HCT116 (cell line): ENCODE measurements around the gene CTTN. TPM values are rescaled to one million over a fixed set of nuclear protein-coding genes. Genes with fewer than 3 reads are reported as not detected.

ENCODE experiments used
- ATAC-seq: fragments of 200-7000 bp; cut with Tn5 transposase; 2 replicates; pipeline ENCODE4 v1.9.1; 2020; ENCODE audit warnings: mild to moderate bottlenecking, moderate library complexity
- BruUV-seq: library from RNA; stranded (reverse); fragments of 400-500 nt; replicated peaks from 2 replicates; lab custom pipeline; 2021; lab: Mats Ljungman, UMichigan
- CTCF ChIA-PET: fragments of 300-600 bp; sonication (Branson Sonifier 250); formaldehyde crosslinking; loops from one replicate; lab custom pipeline; 2021; ENCODE audit warnings: antibody characterized with exemption; lab: Charles Lee
- POLR2A ChIA-PET: fragments of 300-600, 350-600 bp; sonication (Branson Sonifier 250); formaldehyde crosslinking; loops from one replicate; lab custom pipeline; 2021; ENCODE audit warnings: antibody characterized with exemption; lab: Charles Lee
- RAD21 ChIA-PET, 2 experiments: fragments of 300-600 bp; sonication (Branson Sonifier 250); formaldehyde crosslinking; loops; one replicate each; lab custom pipeline; 2023; ENCODE audit warnings: low total read pairs in 2 of 2; ENCODE audit not compliant: uncharacterized antibody in 2 of 2, unreplicated experiment in 2 of 2, low non-redundant PET in 1 of 2; lab: Charles Lee
- DNase-seq: peaks from one replicate; pipeline ENCODE4 v3.0.0-alpha.2; 2010; ENCODE audit warnings: low read depth, low spot score
- H2AFZ ChIP-seq: fragments of 200-600 bp; shearing (Covaris generic), sonication (generic); 2 replicates; pipeline ENCODE4 v1.6.1; 2017; ENCODE audit warnings: low read depth, mixed run types, mixed read lengths, antibody characterized with exemption, low read length; ENCODE audit not compliant: poor library complexity, severe bottlenecking
- H3K27ac ChIP-seq: 2 replicates; pipeline ENCODE4 v1.5.1; 2012; ENCODE audit warnings: low read depth, low read length
- H3K27me3 ChIP-seq: fragments of 200-600 bp; sonication (generic); 2 replicates; pipeline ENCODE4 v1.6.1; 2016; ENCODE audit warnings: mixed run types, low read length, mixed read lengths; ENCODE audit not compliant: insufficient read depth
- H3K36me3 ChIP-seq, 2 experiments: fragments of 200-500 bp in 1 of 2; fragments of 200-600 bp in 1 of 2; sonication (Bioruptor generic) in 1 of 2; sonication (generic) in 1 of 2; 2 replicates each; pipeline versions ENCODE4 v1.5.1 to v1.6.1; 2014 to 2016; ENCODE audit warnings: low read length in 2 of 2, inconsistent platforms in 1 of 2, mixed read lengths in 1 of 2, mixed run types in 1 of 2; ENCODE audit not compliant: insufficient read depth in 2 of 2, control insufficient read depth in 1 of 2
- H3K4me1 ChIP-seq, 2 experiments: fragments of 200-600 bp in 1 of 2; sonication (generic) in 1 of 2; 2 replicates each; pipeline versions ENCODE4 v1.5.1 to v1.6.1; 2012 to 2017; ENCODE audit warnings: low read length in 2 of 2, inconsistent platforms in 1 of 2, mild to moderate bottlenecking in 1 of 2, mixed read lengths in 1 of 2, mixed run types in 1 of 2, moderate library complexity in 1 of 2; ENCODE audit not compliant: insufficient read depth in 2 of 2, control insufficient read depth in 1 of 2
- H3K4me2 ChIP-seq: fragments of 200-600 bp; sonication (generic); 2 replicates; pipeline ENCODE4 v1.6.1; 2017; ENCODE audit warnings: mixed run types, low read length, mixed read lengths
- H3K4me3 ChIP-seq, 2 experiments: fragments of 200-600 bp in 1 of 2; sonication (generic) in 1 of 2; replicated peaks in 1 of 2; 2 replicates each; pipeline ENCODE4 v1.5.1; 2011 to 2016; ENCODE audit warnings: low read length in 2 of 2, control low read depth in 1 of 2, low read depth in 1 of 2, mild to moderate bottlenecking in 1 of 2, mixed read lengths in 1 of 2, mixed run types in 1 of 2
- H3K79me2 ChIP-seq: fragments of 200-600 bp; sonication (generic); 2 replicates; pipeline ENCODE4 v1.6.1; 2017; ENCODE audit warnings: mild to moderate bottlenecking, mixed run types, low read length, moderate library complexity, mixed read lengths; ENCODE audit not compliant: insufficient read depth
- H3K9ac ChIP-seq: fragments of 200-600 bp; sonication (generic); 2 replicates; pipeline ENCODE4 v1.6.1; 2016; ENCODE audit warnings: low read length, mixed read lengths
- H3K9me2 ChIP-seq: fragments of 200-600 bp; sonication (generic), shearing (Covaris generic); 2 replicates; pipeline ENCODE4 v1.6.1; 2017; ENCODE audit warnings: mixed run types, mild to moderate bottlenecking, moderate library complexity; ENCODE audit not compliant: insufficient read depth
- H3K9me3 ChIP-seq, 2 experiments: fragments of 200-500 bp in 1 of 2; fragments of 200-600 bp in 1 of 2; sonication (Bioruptor generic) in 1 of 2; sonication (generic) in 1 of 2; 2 replicates each; pipeline ENCODE4 v1.6.1; 2014 to 2017; ENCODE audit warnings: low read length in 2 of 2, mixed read lengths in 2 of 2, inconsistent platforms in 1 of 2, low read depth in 1 of 2, mild to moderate bottlenecking in 1 of 2, mixed run types in 1 of 2, moderate library complexity in 1 of 2; ENCODE audit not compliant: control insufficient read depth in 1 of 2, insufficient read depth in 1 of 2
- H4K20me1 ChIP-seq: fragments of 200-600 bp; sonication (generic), shearing (Covaris generic); 2 replicates; pipeline ENCODE4 v1.6.1; 2017; ENCODE audit warnings: mixed run types, mild to moderate bottlenecking, moderate library complexity; ENCODE audit not compliant: insufficient read depth
- ATF3 ChIP-seq: IDR thresholded peaks from 2 replicates; pipeline ENCODE4 v1.6.1; 2012
- CBX3 ChIP-seq: IDR thresholded peaks from 2 replicates; pipeline ENCODE4 v1.6.1; 2012; ENCODE audit warnings: low read depth
- CTCF ChIP-seq, 3 experiments: fragments of 200-600 bp in 1 of 3; sonication (generic) in 1 of 3; IDR thresholded peaks in 2 of 3; conservative IDR thresholded peaks in 1 of 3; 2 replicates each; pipeline ENCODE4 v1.5.1; 2012 to 2017; ENCODE audit warnings: low read depth in 2 of 3, low read length in 2 of 3, antibody characterized with exemption in 1 of 3, borderline replicate concordance in 1 of 3, control low read depth in 1 of 3, mild to moderate bottlenecking in 1 of 3, mixed read lengths in 1 of 3, mixed run types in 1 of 3, moderate library complexity in 1 of 3; ENCODE audit not compliant: insufficient read depth in 1 of 3
- ELF1 ChIP-seq: IDR thresholded peaks from 2 replicates; pipeline ENCODE4 v1.6.1; 2012; ENCODE audit warnings: low read depth, borderline replicate concordance
- EZH2 ChIP-seq: fragments of 200-600 bp; sonication (generic); IDR thresholded peaks from 2 replicates; pipeline ENCODE4 v1.6.1; 2017; ENCODE audit warnings: antibody characterized with exemption, mixed run types
- FOSL1 ChIP-seq: IDR thresholded peaks from 2 replicates; pipeline ENCODE4 v1.6.1; 2012; ENCODE audit warnings: low read depth
- MAX ChIP-seq: IDR thresholded peaks from 2 replicates; pipeline ENCODE4 v1.6.1; 2012
- POLR2A ChIP-seq: IDR thresholded peaks from 2 replicates; pipeline ENCODE4 v1.7.0; 2011; ENCODE audit warnings: borderline replicate concordance; ENCODE audit not compliant: insufficient read depth, insufficient read length; ENCODE audit errors: extremely low read depth
- POLR2AphosphoS5 ChIP-seq: IDR thresholded peaks from 2 replicates; pipeline ENCODE4 v1.6.1; 2011; ENCODE audit warnings: mild to moderate bottlenecking, low read depth, low read length, moderate library complexity
- REST ChIP-seq: IDR thresholded peaks from 2 replicates; pipeline ENCODE4 v1.6.1; 2012; ENCODE audit warnings: low read depth
- SIN3A ChIP-seq: IDR thresholded peaks from 2 replicates; pipeline ENCODE4 v1.6.1; 2012; ENCODE audit warnings: low read depth
- SP1 ChIP-seq: IDR thresholded peaks from 2 replicates; pipeline ENCODE4 v1.6.1; 2012; ENCODE audit warnings: low read depth
- TCF7L2 ChIP-seq: IDR thresholded peaks from 2 replicates; pipeline ENCODE4 v1.7.0; 2011; ENCODE audit warnings: borderline replicate concordance, inconsistent platforms; ENCODE audit not compliant: insufficient read depth, insufficient read length; ENCODE audit errors: extremely low read depth
- ZBTB33 ChIP-seq: IDR thresholded peaks from 2 replicates; pipeline ENCODE4 v1.6.1; 2011; ENCODE audit warnings: mild to moderate bottlenecking, low read length, moderate library complexity; ENCODE audit not compliant: insufficient replicate concordance; ENCODE audit errors: extremely low read depth
- ZFX ChIP-seq: fragments of 450-650 bp; IDR thresholded peaks from 2 replicates; pipeline ENCODE4 v1.6.1; 2017
- ZNF274 ChIP-seq: fragments of 200-500 bp; sonication (Bioruptor generic); IDR thresholded peaks from 2 replicates; pipeline ENCODE4 v1.6.1; 2014; ENCODE audit warnings: mild to moderate bottlenecking, low read depth, low read length, inconsistent platforms
- intact Hi-C: fragments of 100-400 bp; cut with micrococcal nuclease; formaldehyde crosslinking; loops from 2 replicates; pipeline ENCODE4 v1.10.0; 2022
- total RNA-seq: library from RNA; stranded (reverse); gene quantifications from one replicate; pipeline ENCODE4 v1.2.1, GENCODE V29; 2021; ENCODE audit not compliant: unreplicated experiment

The CTTN gene
- total RNA-seq, 1 experiment from 2014 or later = 249 TPM

GRCh38 chr11:70427436-70427835 is 29.1 kb downstream of the CTTN start:
- POLR2A ChIA-PET = no interaction called here
- BruUV-seq = no TSS peak
- no peaks in the 10 kb centered on the region for H3K27me3 ChIP-seq
- H3K4me3 ChIP-seq = no peak overlapping the region
- H3K36me3 ChIP-seq = peaks cover 49 to 60% of the 10 kb centered on the region in 2 experiments; a peak in 3 of 4 replicates
- TF ChIP-seq POLR2A (no peak), CTCF (IDR thresholded peaks at IDR 0.05 in 2 of 3, conservative IDR thresholded peaks at IDR 0.05 in 1 of 3; ENCODE audit: borderline replicate concordance in 1 of 3, insufficient read depth in 1 of 3, low read depth in 2 of 3, low read length in 2 of 3) (no peak), ELF1 (no peak), ZBTB33 (no peak), CBX3 (no peak), ATF3 (no peak), POLR2AphosphoS5 (no peak), REST (no peak), ZNF274 (no peak), MAX (no peak), TCF7L2 (no peak), ZFX (no peak), SIN3A (no peak), EZH2 (no peak), SP1 (no peak), FOSL1 (no peak)
- TF ChIP-seq, all 23 proteins: peak for 0
- no peak overlapping the region for H3K4me2 ChIP-seq
- no peaks in the 10 kb centered on the region for H3K9me3 ChIP-seq
- no peak for DNase-seq
- H3K9ac ChIP-seq = no peak overlapping the region
- no peak overlapping the region for H3K27ac ChIP-seq
- H3K79me2 ChIP-seq = peaks cover 23% of the 10 kb centered on the region; the same call in 1 of the 2 replicates
- CTCF ChIA-PET = no interaction called here
- intact Hi-C loops = no loop called here
- H3K9me2 ChIP-seq = no peaks in the 10 kb centered on the region
- RAD21 ChIA-PET = no interaction called here
- no peak for ATAC-seq
- H4K20me1 ChIP-seq = no peaks in the 10 kb centered on the region
- H2AFZ ChIP-seq = no peak overlapping the region
- no peaks in the 10 kb centered on the region for H3K4me1 ChIP-seq
